IPS DF 6.9 (cell line): ENCODE data around the gene CLDN19.

ENCODE experiments used
- DNase-seq: peaks from one replicate; pipeline ENCODE4 v3.0.0-alpha.2; 2013; ENCODE audit warnings: low read depth, low spot score
- H3K27ac ChIP-seq: one replicate; pipeline ENCODE4 v1.5.1; 2013; ENCODE audit warnings: low read length, control low read depth
- H3K27me3 ChIP-seq: 2 replicates; pipeline ENCODE4 v1.6.1; 2013; ENCODE audit warnings: mild to moderate bottlenecking, low read length; ENCODE audit not compliant: control insufficient read depth, insufficient read depth
- H3K36me3 ChIP-seq: 2 replicates; pipeline ENCODE4 v1.6.1; 2013; ENCODE audit warnings: low read length; ENCODE audit not compliant: control insufficient read depth, insufficient read depth
- H3K4me1 ChIP-seq: 2 replicates; pipeline ENCODE4 v1.6.1; 2013; ENCODE audit warnings: low read length; ENCODE audit not compliant: control insufficient read depth, insufficient read depth
- H3K4me3 ChIP-seq: 2 replicates; pipeline ENCODE4 v1.5.1; 2013; ENCODE audit warnings: mild to moderate bottlenecking, low read length
- H3K9me3 ChIP-seq: 2 replicates; pipeline ENCODE4 v1.6.1; 2013; ENCODE audit warnings: low read length, inconsistent platforms; ENCODE audit not compliant: control insufficient read depth, insufficient read depth
- WGBS: extraction: QIAGEN DNeasy Blood & Tissue Kit; methylation state at CpG from one replicate; pipeline ENCODE4 v1.1.7; 2013; ENCODE audit warnings: mixed read lengths, missing lambda C conversion rate; ENCODE audit not compliant: insufficient read length, insufficient coverage; 5-methylcytosine and 5-hydroxymethylcytosine counted together

CLDN19 gene, protein sequence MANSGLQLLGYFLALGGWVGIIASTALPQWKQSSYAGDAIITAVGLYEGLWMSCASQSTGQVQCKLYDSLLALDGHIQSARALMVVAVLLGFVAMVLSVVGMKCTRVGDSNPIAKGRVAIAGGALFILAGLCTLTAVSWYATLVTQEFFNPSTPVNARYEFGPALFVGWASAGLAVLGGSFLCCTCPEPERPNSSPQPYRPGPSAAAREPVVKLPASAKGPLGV

DNA sequence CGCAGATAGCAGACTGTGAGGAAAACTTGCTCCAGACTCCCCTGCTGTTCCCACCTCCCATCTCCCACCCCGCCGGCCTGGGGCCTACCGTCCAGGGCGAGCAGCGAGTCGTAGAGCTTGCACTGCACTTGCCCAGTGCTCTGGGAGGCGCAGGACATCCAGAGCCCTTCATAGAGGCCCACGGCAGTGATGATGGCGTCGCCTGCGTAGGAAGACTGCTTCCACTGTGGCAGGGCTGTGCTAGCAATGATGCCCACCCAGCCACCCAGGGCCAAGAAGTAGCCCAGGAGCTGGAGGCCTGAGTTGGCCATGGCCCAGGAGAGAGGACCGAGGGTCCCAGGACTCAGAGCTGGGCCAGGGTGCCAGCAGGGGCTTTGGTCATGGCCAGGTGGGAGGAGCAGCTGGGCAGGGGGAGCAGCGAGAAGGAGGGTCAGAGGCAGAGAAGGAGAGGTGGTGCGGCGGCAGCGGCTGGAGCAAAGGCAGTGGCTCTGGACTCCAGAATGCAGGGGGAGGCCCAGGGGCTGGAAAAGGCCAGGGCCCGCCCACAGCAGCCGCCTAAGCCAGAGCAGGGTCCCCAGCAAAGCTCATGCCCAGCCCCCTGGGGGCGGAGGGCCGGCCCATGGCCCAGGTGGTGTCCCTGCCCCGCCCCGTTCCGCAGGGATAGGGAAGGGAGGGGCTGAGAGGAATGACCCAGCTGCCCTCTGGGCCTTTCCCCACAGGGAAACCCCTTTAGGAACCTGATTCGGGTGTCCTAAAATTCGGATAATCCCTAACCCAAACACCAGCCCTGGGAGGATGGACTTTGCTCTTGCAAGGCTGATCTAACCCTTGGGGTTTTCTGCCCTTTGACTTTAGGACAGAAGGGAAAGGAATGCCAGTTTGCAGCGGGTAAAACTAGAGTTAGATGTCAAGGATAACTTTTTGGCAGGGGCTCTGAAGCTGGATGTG, at the start of gene CLDN19:
TSS of gene CLDN19 (minus strand) at position 484 of the 948 bp plus-strand sequence. CDS start at position 311, 173 bp downstream.
- Histone ChIP-seq H3K9me3 (no peaks in the 10 kb centered on the region), H3K4me3 (no peak within 1 kb of the TSS; the same call in 1 of the 2 replicates), H3K27ac (no peak within 1 kb of the TSS), H3K36me3 (no peaks in the 10 kb centered on the region), H3K27me3 (no peaks in the 10 kb centered on the region), H3K4me1 (peaks cover 22% of the 10 kb centered on the region)
- no peak for DNase-seq
- no CpG with 5 or more reads among the region's 27 CpGs for WGBS

DNA sequence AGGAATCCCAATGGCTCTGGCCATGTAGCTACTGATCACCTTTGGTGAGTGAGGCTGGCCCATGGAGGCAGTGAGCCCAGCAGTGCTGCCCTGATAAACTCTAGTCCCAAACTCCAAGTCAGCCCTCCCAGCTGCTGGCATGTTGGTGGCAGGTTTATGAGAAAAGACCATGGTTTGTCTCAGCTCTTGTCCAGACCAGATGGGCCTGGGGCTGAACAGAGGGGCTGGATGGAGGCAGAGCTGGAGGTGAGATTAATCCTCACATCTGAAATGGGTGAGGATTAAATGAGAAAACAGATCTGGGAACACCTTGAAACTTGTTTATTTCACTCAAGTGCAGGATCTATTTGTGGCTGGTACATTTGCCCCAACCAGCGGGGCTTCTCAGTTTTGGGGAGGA, 48.0 kb upstream of the CLDN19 start:
- DNase-seq = no peak
- Histone ChIP-seq H3K27ac (no peak overlapping the region), H3K9me3 (no peaks in the 10 kb centered on the region), H3K4me3 (no peak overlapping the region), H3K4me1 (peaks cover 3% of the 10 kb centered on the region; the same call in 1 of the 2 replicates), H3K36me3 (no peaks in the 10 kb centered on the region), H3K27me3 (no peaks in the 10 kb centered on the region)
- no CpG with 5 or more reads among the region's 1 CpG for WGBS

DNA sequence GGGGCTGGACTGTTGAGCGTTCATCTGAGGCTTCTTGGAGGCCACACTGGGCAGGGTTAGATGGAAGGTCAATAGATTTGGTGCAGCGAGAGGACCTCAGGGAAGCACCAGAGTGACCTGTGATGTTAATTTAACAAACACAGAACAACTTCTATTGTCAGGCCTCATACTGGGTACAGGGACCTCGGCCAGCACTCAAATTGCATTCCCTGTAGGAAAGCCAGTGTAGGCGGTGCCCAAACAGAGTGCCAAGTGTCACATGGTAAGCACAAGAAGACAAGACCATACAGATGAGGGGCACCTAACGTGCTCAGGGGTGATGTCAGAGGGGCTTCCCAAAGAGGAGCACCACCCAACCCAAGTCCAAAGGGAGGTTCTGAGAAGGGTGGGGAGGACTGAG, 46.1 kb upstream of the CLDN19 start:
- H3K9me3 ChIP-seq = no peaks in the 10 kb centered on the region

DNA sequence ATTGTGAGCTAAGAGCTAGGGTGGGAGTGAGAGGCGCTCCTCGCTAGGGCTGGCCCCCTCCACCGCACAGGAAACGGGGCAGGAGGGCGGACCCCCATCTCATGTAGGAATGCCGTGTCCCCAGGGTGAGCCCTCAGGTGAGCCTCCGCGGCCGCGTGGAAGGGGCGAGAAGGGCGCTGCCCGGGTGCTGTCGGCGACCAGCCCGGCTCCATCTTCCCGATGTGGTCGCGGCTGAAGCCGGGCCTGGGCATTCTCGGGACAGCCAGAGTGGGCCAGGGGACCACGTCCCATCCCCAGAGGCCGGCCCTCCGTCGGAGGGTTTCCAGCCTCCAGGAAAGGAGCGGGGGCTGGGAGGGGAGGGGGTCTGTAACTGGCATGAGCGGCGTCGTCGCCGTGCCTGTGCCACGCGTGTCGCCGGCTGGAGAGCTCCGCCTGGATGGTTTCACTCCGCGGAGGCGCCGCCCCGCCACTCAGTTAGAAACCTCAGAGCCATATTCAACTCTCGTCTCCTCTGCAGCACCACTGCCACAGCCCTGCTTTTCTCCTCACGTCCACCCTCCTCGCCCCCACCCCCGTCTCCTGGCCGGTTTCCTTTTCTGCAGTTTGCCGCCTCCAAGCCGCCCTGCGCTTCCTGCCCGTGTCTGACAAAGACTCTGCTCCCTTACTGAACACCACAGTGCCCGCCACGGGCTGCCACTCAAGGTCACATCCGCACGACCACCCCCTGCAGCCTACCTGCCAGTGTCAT, 45.1 kb upstream of the CLDN19 start, which contains the start of gene TMEM269:
TSS of gene TMEM269 (plus strand) at position 46 of the 748 bp plus-strand sequence. CDS start 4,903 bp downstream, outside the sequence.
- H3K4me1 ChIP-seq = peaks cover 3% of the 10 kb centered on the region; the same call in 1 of the 2 replicates
- H3K4me3 ChIP-seq = no peak within 1 kb of the TSS
- no peak within 1 kb of the TSS for H3K27ac ChIP-seq
- no peaks in the 10 kb centered on the region for H3K9me3 ChIP-seq
- peaks cover 5% of the 10 kb centered on the region; the same call in 1 of the 2 replicates for H3K36me3 ChIP-seq
- DNase-seq = no peak
- H3K27me3 ChIP-seq = no peaks in the 10 kb centered on the region
- WGBS = no CpG with 5 or more reads among the region's 54 CpGs

More for the DNA sequence above, 46.1 kb upstream of the CLDN19 start:
- no CpG with 5 or more reads among the region's 5 CpGs for WGBS
- Histone ChIP-seq H3K4me1 (peaks cover 3% of the 10 kb centered on the region; the same call in 1 of the 2 replicates), H3K27me3 (no peaks in the 10 kb centered on the region), H3K27ac (no peak overlapping the region), H3K36me3 (peaks cover under 1% of the 10 kb centered on the region; the same call in 1 of the 2 replicates), H3K4me3 (no peak overlapping the region)
- no peak for DNase-seq

DNA sequence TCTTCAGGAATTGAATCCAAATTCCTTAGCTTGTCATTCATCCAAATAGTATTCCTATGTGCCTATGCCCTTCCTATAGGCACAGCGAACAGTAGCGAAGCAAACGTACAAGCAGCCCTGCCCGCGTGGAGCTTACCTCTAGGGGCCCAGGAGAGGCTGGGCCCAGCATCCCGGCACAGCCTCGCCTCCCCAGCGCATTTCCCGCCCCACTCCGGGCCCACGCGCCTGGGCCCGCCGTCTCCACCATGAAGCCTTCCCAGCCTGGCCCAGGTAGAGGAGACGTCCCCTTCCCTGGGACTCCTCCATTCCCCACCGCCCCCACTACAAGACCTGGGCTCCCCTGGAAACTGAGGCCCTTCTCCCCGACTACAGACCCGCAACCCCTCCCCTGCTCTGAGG, 44.5 kb upstream of the CLDN19 start:
- Histone ChIP-seq H3K36me3 (peaks cover 5% of the 10 kb centered on the region; the same call in 1 of the 2 replicates), H3K4me3 (no peak overlapping the region), H3K27me3 (no peaks in the 10 kb centered on the region), H3K27ac (no peak overlapping the region), H3K4me1 (peaks cover 3% of the 10 kb centered on the region; the same call in 1 of the 2 replicates), H3K9me3 (no peaks in the 10 kb centered on the region)
- WGBS = no CpG with 5 or more reads among the region's 18 CpGs
- no peak for DNase-seq

DNA sequence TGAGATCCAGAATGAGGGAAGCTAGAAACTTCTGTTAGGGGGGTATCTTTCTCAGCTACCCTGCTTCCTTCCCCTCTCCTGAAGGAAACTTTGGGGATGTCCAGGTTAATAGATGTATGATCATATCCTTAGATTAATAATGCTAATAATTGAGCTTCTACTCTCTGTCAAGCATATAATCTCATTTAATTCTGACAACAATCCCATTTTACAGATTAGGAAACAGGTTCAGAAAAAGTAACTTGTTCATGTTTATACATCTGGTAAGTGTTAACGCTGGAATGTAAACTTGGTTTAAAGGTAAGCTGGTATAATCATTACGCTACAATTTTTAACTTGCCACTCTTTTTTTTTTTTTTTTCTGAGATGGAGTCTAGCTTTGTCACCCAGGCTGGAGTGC, 43.1 kb upstream of the CLDN19 start:
- peaks cover 5% of the 10 kb centered on the region; the same call in 1 of the 2 replicates for H3K36me3 ChIP-seq
- no peak overlapping the region for H3K27ac ChIP-seq
- no peaks in the 10 kb centered on the region for H3K27me3 ChIP-seq
- H3K4me1 ChIP-seq = peaks cover 3% of the 10 kb centered on the region; the same call in 1 of the 2 replicates
- no CpG with 5 or more reads among the region's 2 CpGs for WGBS
- H3K4me3 ChIP-seq = no peak overlapping the region
- no peak for DNase-seq
- H3K9me3 ChIP-seq = no peaks in the 10 kb centered on the region

DNA sequence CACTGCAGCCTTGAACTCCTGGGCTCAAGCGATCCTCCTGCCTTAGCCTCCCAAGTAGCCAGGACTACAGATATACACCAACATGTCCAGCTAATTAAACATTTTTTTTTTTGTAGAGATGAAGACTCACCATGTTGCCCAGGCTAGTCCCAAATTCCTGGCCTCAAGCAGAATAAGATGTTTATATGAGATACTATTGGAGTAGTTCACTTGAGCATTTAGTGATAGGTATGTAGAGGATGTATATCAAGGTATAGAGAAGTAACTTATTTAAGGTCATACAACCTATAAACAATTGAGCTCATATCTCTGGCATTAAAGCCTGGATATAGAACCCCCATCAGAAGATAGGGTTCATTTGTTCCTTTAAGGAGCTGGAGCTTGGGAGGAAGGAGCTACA, 40.1 kb upstream of the CLDN19 start:
- Histone ChIP-seq H3K4me3 (no peak overlapping the region), H3K4me1 (peaks cover 2% of the 10 kb centered on the region; the same call in 1 of the 2 replicates), H3K9me3 (no peaks in the 10 kb centered on the region), H3K27ac (no peak overlapping the region), H3K27me3 (no peaks in the 10 kb centered on the region), H3K36me3 (peaks cover 14% of the 10 kb centered on the region)
- no CpG with 5 or more reads among the region's 1 CpG for WGBS
- no peak for DNase-seq

DNA sequence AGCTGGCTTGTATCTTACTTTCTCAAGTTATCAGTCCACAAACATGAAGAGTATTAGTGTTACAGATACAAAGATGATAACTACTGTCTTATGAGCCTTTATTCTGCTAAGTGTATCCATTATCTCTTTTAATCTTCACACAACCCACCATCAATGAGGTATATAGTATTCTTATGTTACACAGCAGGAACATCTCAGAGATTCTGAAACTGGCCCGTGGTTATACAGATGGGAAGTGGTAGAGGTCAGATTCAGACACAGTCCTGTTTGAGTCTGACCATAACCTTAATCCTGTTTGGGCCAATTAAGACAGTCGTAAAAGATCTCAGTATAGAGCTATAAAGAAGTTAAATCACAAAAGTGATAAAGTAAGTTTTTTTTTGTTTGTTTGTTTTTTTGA, 39.7 kb upstream of the CLDN19 start:
- Histone ChIP-seq H3K27ac (no peak overlapping the region), H3K4me3 (no peak overlapping the region), H3K27me3 (no peaks in the 10 kb centered on the region), H3K4me1 (no peaks in the 10 kb centered on the region; the same call in 1 of the 2 replicates), H3K36me3 (peaks cover 17% of the 10 kb centered on the region), H3K9me3 (no peaks in the 10 kb centered on the region)
- DNase-seq = no peak
- WGBS = 100% methylated on average over 1 of the region's 2 CpGs

DNA sequence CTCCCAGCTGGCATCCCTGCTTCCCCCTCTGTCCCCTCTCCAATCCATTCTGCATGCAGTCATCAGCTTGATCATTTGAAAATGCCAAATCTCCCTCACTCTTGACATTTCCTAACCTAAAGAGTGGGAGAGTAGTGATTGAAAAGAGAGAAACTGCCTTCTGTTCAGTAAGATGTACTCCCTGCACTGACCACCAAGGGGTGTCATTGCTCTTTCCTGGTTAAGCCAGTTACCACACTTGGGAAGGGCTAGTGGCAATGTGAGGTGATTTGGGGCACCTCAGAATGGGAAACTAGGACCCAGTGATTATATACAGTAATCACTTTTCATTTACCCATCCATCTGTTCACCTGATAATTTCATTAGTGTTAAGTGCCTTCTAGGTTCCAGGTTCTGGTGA, 37.8 kb upstream of the CLDN19 start:
- Histone ChIP-seq H3K9me3 (no peaks in the 10 kb centered on the region), H3K27ac (no peak overlapping the region), H3K4me1 (no peaks in the 10 kb centered on the region), H3K36me3 (peaks cover 17% of the 10 kb centered on the region), H3K27me3 (no peaks in the 10 kb centered on the region), H3K4me3 (no peak overlapping the region)
- DNase-seq = no peak

DNA sequence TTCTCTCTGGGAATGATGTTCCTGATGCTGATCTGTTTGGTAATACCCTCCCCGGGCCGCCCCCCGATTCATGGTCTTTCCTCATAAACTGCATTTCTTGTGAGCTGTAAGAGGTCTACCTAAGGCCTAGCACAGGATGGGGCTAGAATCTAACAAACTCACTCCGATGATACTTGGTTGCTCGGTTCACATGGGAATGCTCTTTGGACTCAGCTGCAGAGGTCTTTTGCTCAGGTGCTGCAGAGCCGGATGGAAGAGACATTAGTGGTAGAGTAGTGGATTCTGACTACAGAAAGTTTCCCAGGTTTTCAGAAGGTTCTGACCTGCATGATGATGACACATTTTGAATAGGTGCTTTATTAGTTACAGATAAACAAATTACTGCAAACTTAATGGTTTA, 36.5 kb upstream of the CLDN19 start:
- no peaks in the 10 kb centered on the region for H3K27me3 ChIP-seq
- WGBS = no CpG with 5 or more reads among the region's 6 CpGs
- H3K36me3 ChIP-seq = peaks cover 17% of the 10 kb centered on the region
- no peak overlapping the region for H3K27ac ChIP-seq
- H3K9me3 ChIP-seq = no peaks in the 10 kb centered on the region
- no peak for DNase-seq
- H3K4me3 ChIP-seq = no peak overlapping the region
- no peaks in the 10 kb centered on the region for H3K4me1 ChIP-seq
